HG03378 (cell line): ENCODE data around the gene JPT1.
"Not testable (repeated sequence)": the region's sequence is repeated elsewhere in the genome, so short reads cannot be mapped to it uniquely, and the experiment has no call there.

Source experiments
- ATAC-seq: cut with Tn5 transposase; IDR thresholded peaks from one replicate; pipeline ENCODE4 v1.9.1; 2021; ENCODE audit warnings: mild to moderate bottlenecking, moderate library complexity; ENCODE audit not compliant: unreplicated experiment

Gene JPT1

GRCh38 chr17:75159196-75160031 lies 5.1 kb upstream of the JPT1 start:
- ATAC-seq, result no peak

- ATAC-seq, result not testable (repeated sequence)
These were observed 4.2 kb upstream of the JPT1 start for GRCh38 chr17:75158480-75158879.

DNA sequence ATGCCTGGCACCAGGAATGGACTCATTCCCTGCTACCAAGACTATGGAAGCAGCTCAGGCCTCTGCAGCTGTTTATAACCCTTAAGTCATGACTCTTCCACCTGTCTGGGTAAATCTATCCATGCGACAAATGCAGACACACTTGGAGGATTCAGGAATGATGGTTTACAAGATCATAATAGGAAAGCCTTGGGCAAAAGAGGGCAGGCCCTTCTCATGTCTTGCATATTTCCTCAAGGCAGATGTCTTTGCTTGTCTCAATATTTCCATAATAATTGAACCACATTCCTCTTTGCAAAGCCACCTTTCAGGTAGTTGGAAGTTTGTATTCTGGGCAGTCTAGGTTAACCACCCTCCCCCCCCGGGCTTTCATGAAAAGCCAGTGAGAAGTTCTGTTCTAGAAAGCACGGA lies 884 bp upstream of the JPT1 start:
- ATAC-seq, result no peak

- peak; percentile 16 for ATAC-seq
These were observed 525 bp downstream of the JPT1 start for GRCh38 chr17:75153780-75154194.

- no peak for ATAC-seq
These were observed 1.2 kb downstream of the JPT1 start for GRCh38 chr17:75152922-75153779.

DNA sequence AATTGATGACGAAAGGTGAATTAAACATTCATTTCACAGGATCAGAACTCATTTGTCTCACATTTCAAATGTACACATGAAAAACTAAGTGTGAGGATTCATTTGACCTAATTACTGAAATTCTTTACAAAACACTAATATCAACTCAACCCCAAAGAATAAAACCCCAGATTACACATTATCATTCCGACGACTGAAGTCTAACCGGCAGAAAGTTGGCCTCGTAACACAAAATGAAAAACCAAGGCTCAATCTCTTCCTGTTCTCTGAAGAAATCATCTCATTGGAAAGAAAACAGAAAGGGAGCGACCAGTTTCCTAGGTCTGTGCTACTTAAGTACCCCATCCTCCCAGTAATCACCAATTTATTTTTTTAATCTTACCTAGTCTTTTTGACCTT lies 1.8 kb downstream of the JPT1 start:
- ATAC-seq, result no peak

- no peak for ATAC-seq
These were observed 2.4 kb downstream of the JPT1 start for GRCh38 chr17:75151930-75152329.

DNA sequence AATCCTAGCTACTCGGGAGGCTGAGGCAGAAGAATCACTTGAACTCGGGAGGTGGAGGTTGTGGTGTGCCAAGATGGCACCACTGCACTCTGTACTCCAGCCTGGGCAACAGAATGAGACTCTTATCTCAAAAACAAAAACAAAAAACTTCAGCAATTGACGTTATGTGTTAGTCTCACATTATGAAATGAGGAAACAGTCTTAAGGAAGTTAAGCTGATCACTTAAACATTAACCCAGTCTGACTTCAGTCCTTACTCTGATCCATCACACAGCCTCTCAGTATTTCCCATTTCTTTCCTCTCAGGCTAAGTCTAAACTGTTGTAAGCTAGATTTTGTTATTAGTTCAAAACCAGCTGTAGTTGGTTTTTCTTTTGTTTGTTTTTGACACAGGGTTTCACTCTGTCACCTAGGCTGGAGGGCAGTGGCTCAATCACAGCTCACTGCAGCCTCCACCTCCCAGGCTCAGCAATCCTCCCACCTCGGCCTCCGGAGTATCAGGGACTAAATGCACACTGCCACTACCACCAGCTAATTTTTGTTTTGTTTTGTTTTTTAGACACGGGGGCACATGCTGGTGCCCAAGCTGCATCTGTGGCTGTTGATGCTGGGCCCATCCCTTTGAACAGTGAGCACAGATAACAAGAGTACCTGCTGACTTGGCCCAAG lies 6.3 kb downstream of the JPT1 start:
- no peak for ATAC-seq

GRCh38 chr17:75146592-75146991 lies 7.7 kb downstream of the JPT1 start:
- ATAC-seq, result no peak

GRCh38 chr17:75144816-75145512 lies 9.3 kb downstream of the JPT1 start:
- no peak for ATAC-seq

- no peak for ATAC-seq
These were observed 11.9 kb downstream of the JPT1 start for GRCh38 chr17:75142236-75142971.

- ATAC-seq, result no peak
These were observed 15.8 kb downstream of the JPT1 start for GRCh38 chr17:75138519-75138918.

GRCh38 chr17:75137762-75138161 lies 16.6 kb downstream of the JPT1 start:
- ATAC-seq, result not testable (repeated sequence)

GRCh38 chr17:75135946-75136345 lies 18.4 kb downstream of the JPT1 start:
- ATAC-seq, result no peak

GRCh38 chr17:75135452-75135851 lies 18.9 kb downstream of the JPT1 start:
- no peak for ATAC-seq

GRCh38 chr17:75133607-75134347 lies 20.5 kb downstream of the JPT1 start:
- not testable (repeated sequence) for ATAC-seq

DNA sequence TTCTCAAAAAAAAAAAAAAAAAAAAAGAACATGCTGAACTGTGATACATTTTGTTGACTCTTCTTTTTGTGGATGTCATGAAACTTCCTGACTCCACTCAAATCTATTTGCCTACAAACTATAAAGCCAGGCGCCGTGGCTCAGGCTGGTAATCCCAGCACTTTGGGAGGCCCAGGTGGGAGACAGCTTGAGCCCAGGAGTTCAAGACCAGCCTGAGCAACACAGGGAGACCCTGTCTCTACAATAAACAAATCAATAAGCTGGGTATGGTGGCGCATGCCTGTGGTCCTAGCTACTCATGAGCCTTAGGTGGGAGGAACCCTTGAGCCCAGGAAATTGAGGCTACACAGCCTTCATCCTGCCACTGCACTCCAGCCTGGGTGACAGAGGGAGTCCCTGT lies 21.3 kb downstream of the JPT1 start:
- no peak for ATAC-seq

- not testable (repeated sequence) for ATAC-seq
These were observed 22.0 kb downstream of the JPT1 start for GRCh38 chr17:75132018-75133000.
